Sigmoid colon (tissue), 7 donors: ENCODE results near the gene STIP1. TPM values are rescaled to one million over a fixed set of nuclear protein-coding genes. Genes with fewer than 3 reads are reported as not detected.
A peak's percentile ranks its signal among the peaks of the same experiment; 100 is the strongest.

ENCODE experiments used
- DNase-seq: peaks from one replicate; pipeline ENCODE4 v3.0.0-alpha.2; 2019
- H3K27ac ChIP-seq, 4 donors: fragments of 200-600 bp; sonication (generic); one replicate each; pipeline ENCODE4 v1.5.1; 2016 to 2019; ENCODE audit warnings: mild to moderate bottlenecking in 1 of 4
- H3K27me3 ChIP-seq, 3 donors: fragments of 200-600 bp; sonication (generic); one replicate each; pipeline ENCODE4 v1.5.1; 2019; ENCODE audit warnings: mild to moderate bottlenecking in 1 of 3
- H3K36me3 ChIP-seq, 4 donors: fragments of 200-600 bp; sonication (generic); one replicate each; pipeline ENCODE4 v1.5.1; 2016 to 2019
- H3K4me1 ChIP-seq, 4 donors: fragments of 200-600 bp; sonication (generic); one replicate each; pipeline ENCODE4 v1.5.1; 2017 to 2019
- H3K4me3 ChIP-seq, 4 donors: fragments of 200-600 bp; sonication (generic); one replicate each; pipeline ENCODE4 v1.5.1; 2017 to 2019; ENCODE audit warnings: mild to moderate bottlenecking in 2 of 4, moderate library complexity in 1 of 4
- H3K9me3 ChIP-seq, 4 donors: fragments of 200-600 bp in 3 of 4; sonication (generic) in 3 of 4; one replicate each; pipeline versions ENCODE4 v1.5.1 to v1.6.1; 2013 to 2019
- CTCF ChIP-seq, 4 experiments: fragments of 450-650 bp in 3 of 4; fragments of 200-600 bp in 1 of 4; IDR thresholded peaks; one replicate each; pipeline ENCODE4 v1.5.1; 2016 to 2019; ENCODE audit warnings: antibody characterized with exemption in 4 of 4, mild to moderate bottlenecking in 3 of 4, moderate library complexity in 2 of 4
- EP300 ChIP-seq, 4 donors: sonication (generic); formaldehyde crosslinking; IDR thresholded peaks; one replicate each; pipeline ENCODE4 v1.6.1; 2017; ENCODE audit warnings: antibody characterized with exemption in 4 of 4
- POLR2A ChIP-seq, 2 donors: fragments of 450-650 bp; IDR thresholded peaks; one replicate each; pipeline ENCODE4 v1.6.1; 2016; ENCODE audit warnings: antibody characterized with exemption in 2 of 2, mild to moderate bottlenecking in 2 of 2, moderate library complexity in 2 of 2
- POLR2AphosphoS5 ChIP-seq, 4 donors: sonication (generic); formaldehyde crosslinking; IDR thresholded peaks; one replicate each; pipeline ENCODE4 v1.6.1; 2017; ENCODE audit warnings: antibody characterized with exemption in 4 of 4
- WGBS, 2 donors: extraction: QIAGEN DNeasy Blood & Tissue Kit; methylation state at CpG; one replicate each; pipeline ENCODE4 v1.1.7; 2013; 5-methylcytosine and 5-hydroxymethylcytosine counted together
- intact Hi-C: fragments of 100-400 bp; cut with DNase I; formaldehyde crosslinking; loops from one replicate; pipeline ENCODE4 v1.15.1; 2023
- polyA plus RNA-seq, 3 donors: library from polyadenylated mRNA; stranded (reverse); fragments of 200-250 nt; gene quantifications; one replicate each; pipeline ENCODE4 v1.2.3, GENCODE V29; 2013
- total RNA-seq, 4 donors: library from RNA; depleted of rRNA; stranded (reverse); fragments of >200 nt; gene quantifications; one replicate each; pipeline ENCODE4 v1.1.0, GENCODE V29; 2016
- donor health status: healthy with polysubstance abuse.
- donor health status: Bipolar disorder and iron deficiency.
- donor health status: healthy.

Gene STIP1
- total and polyA plus RNA-seq, 7 donors = 38.4 to 90.3 (median 74.9) TPM

- no peak for DNase-seq
- Histone ChIP-seq H3K4me1 (peaks cover 0 to 32% (median 22%) of the 10 kb centered on the region in 4 donors), H3K9me3 (no peaks in the 10 kb centered on the region), H3K27ac (no peak overlapping the region), H3K4me3 (no peak overlapping the region), H3K36me3 (no peaks in the 10 kb centered on the region), H3K27me3 (no peaks in the 10 kb centered on the region)
- intact Hi-C loops = no loop called here
- no peak for TF ChIP-seq POLR2A (IDR thresholded peaks at IDR 0.05)
- no peak for TF ChIP-seq POLR2AphosphoS5 (IDR thresholded peaks at IDR 0.05)
- TF ChIP-seq EP300 (IDR thresholded peaks at IDR 0.05) = no peak
- TF ChIP-seq CTCF (IDR thresholded peaks at IDR 0.05) = no peak
- 74 to 95% methylated on average over 1 of the region's 1 CpG for whole genome bisulfite sequencing, 2 donors
Measured at GRCh38 chr11:64178203-64178602, 7.8 kb upstream of the STIP1 start.

GRCh38 chr11:64178951-64179639, 6.9 kb upstream of the STIP1 start:
- intact Hi-C loops = no loop called here
- no peak for TF ChIP-seq CTCF (IDR thresholded peaks at IDR 0.05)
- TF ChIP-seq POLR2A (IDR thresholded peaks at IDR 0.05) = no peak
- TF ChIP-seq POLR2AphosphoS5 (IDR thresholded peaks at IDR 0.05) = no peak
- TF ChIP-seq EP300 (IDR thresholded peaks at IDR 0.05) = no peak
- H3K27ac ChIP-seq = no peak overlapping the region
- no peak for DNase-seq
- peaks cover 0 to 41% (median 30%) of the 10 kb centered on the region in 4 donors for H3K4me1 ChIP-seq
- no peaks in the 10 kb centered on the region for H3K36me3 ChIP-seq
- no peaks in the 10 kb centered on the region for H3K27me3 ChIP-seq
- H3K4me3 ChIP-seq = no peak overlapping the region
- 97% methylated on average over 12 of the region's 12 CpGs for WGBS, 2 donors
- no peaks in the 10 kb centered on the region for H3K9me3 ChIP-seq

GRCh38 chr11:64180891-64181290, 5.1 kb upstream of the STIP1 start:
- TF ChIP-seq CTCF (IDR thresholded peaks at IDR 0.05) (no peak), POLR2A (IDR thresholded peaks at IDR 0.05) (no peak), EP300 (IDR thresholded peaks at IDR 0.05) (no peak), POLR2AphosphoS5 (IDR thresholded peaks at IDR 0.05) (no peak)
- 58 to 71% methylated on average over 5 of the region's 5 CpGs for WGBS, 2 donors
- no peak for DNase-seq
- H3K4me1 ChIP-seq = peaks cover 0 to 51% (median 40%) of the 10 kb centered on the region in 4 donors
- intact Hi-C loops = no loop called here
- H3K27me3 ChIP-seq = no peaks in the 10 kb centered on the region
- H3K4me3 ChIP-seq = peak overlapping the region in 1 of 4 donors; percentile 15
- no peaks in the 10 kb centered on the region for H3K9me3 ChIP-seq
- H3K27ac ChIP-seq = peak overlapping the region; percentile 79 to 93 (median 89)
- H3K36me3 ChIP-seq = no peaks in the 10 kb centered on the region

GRCh38 chr11:64181506-64182411, 4.2 kb upstream of the STIP1 start:
- WGBS, 2 donors = 36 to 46% methylated on average over 17 of the region's 17 CpGs
- peak; percentile 98 for DNase-seq
- TF ChIP-seq POLR2AphosphoS5 (IDR thresholded peaks at IDR 0.05) (peak; percentile 95 to 100 (median 96)), POLR2A (IDR thresholded peaks at IDR 0.05) (peak; percentile 83 to 85), EP300 (IDR thresholded peaks at IDR 0.05) (no peak)
- Histone ChIP-seq H3K4me1 (peaks cover 0 to 51% (median 40%) of the 10 kb centered on the region in 4 donors), H3K27ac (peak overlapping the region; percentile 79 to 93 (median 89)), H3K36me3 (no peaks in the 10 kb centered on the region), H3K4me3 (peak overlapping the region in 2 of 4 donors; percentile 15), H3K27me3 (no peaks in the 10 kb centered on the region), H3K9me3 (no peaks in the 10 kb centered on the region)
- intact Hi-C loops = no loop called here

GRCh38 chr11:64183890-64184289, 2.1 kb upstream of the STIP1 start:
- Histone ChIP-seq H3K4me3 (no peak overlapping the region), H3K9me3 (no peaks in the 10 kb centered on the region), H3K27ac (peak overlapping the region; percentile 92 to 97 (median 94)), H3K4me1 (peaks cover 0 to 57% (median 41%) of the 10 kb centered on the region in 4 donors), H3K36me3 (no peaks in the 10 kb centered on the region), H3K27me3 (no peaks in the 10 kb centered on the region)
- no peak for DNase-seq
- intact Hi-C loops = no loop called here
- no peak for TF ChIP-seq EP300 (IDR thresholded peaks at IDR 0.05)
- TF ChIP-seq POLR2AphosphoS5 (IDR thresholded peaks at IDR 0.05) = no peak
- no peak for TF ChIP-seq CTCF (IDR thresholded peaks at IDR 0.05)
- TF ChIP-seq POLR2A (IDR thresholded peaks at IDR 0.05) = no peak
- WGBS, 2 donors = 90 to 93% methylated on average over 7 of the region's 7 CpGs
